H9 (cell line): ENCODE results near the gene ZDHHC12. TPM values are rescaled to one million over a fixed set of nuclear protein-coding genes. Genes with fewer than 3 reads are reported as not detected.

ENCODE experiments used
- DNase-seq: peaks from one replicate; pipeline ENCODE4 v3.0.0-alpha.2; 2017
- H2AFZ ChIP-seq: one replicate; pipeline ENCODE4 v1.6.1; 2013; ENCODE audit warnings: mild to moderate bottlenecking, low read length, control low read depth, moderate library complexity
- H2AK5ac ChIP-seq: 2 replicates; pipeline ENCODE4 v1.6.1; 2013; ENCODE audit warnings: low read length, control low read depth, mixed read lengths; ENCODE audit not compliant: insufficient read length
- H2BK120ac ChIP-seq: one replicate; pipeline ENCODE4 v1.6.1; 2013; ENCODE audit warnings: low read depth, mild to moderate bottlenecking, low read length, control low read depth, inconsistent platforms; ENCODE audit not compliant: poor library complexity, severe bottlenecking
- H2BK12ac ChIP-seq: 2 replicates; pipeline ENCODE4 v1.6.1; 2013; ENCODE audit warnings: low read length, control low read depth, mixed read lengths, low read depth; ENCODE audit not compliant: insufficient read length
- H2BK15ac ChIP-seq: 2 replicates; pipeline ENCODE4 v1.6.1; 2013; ENCODE audit warnings: low read depth, low read length, control low read depth
- H2BK20ac ChIP-seq: one replicate; pipeline ENCODE4 v1.6.1; 2013; ENCODE audit warnings: low read depth, mild to moderate bottlenecking, low read length, control low read depth, inconsistent platforms; ENCODE audit not compliant: poor library complexity, severe bottlenecking
- H2BK5ac ChIP-seq: 2 replicates; pipeline ENCODE4 v1.6.1; 2013; ENCODE audit warnings: low read length, control low read depth, mixed read lengths; ENCODE audit not compliant: insufficient read length
- H3K14ac ChIP-seq: 2 replicates; pipeline ENCODE4 v1.6.1; 2013; ENCODE audit warnings: low read length, control low read depth; ENCODE audit not compliant: insufficient read depth
- H3K18ac ChIP-seq: 2 replicates; pipeline ENCODE4 v1.6.1; 2013; ENCODE audit warnings: low read depth, mild to moderate bottlenecking, mixed read lengths, low read length, control low read depth; ENCODE audit not compliant: insufficient read length
- H3K23ac ChIP-seq: 2 replicates; pipeline ENCODE4 v1.6.1; 2013; ENCODE audit warnings: low read length, control low read depth, mixed read lengths, low read depth; ENCODE audit not compliant: insufficient read length
- H3K23me2 ChIP-seq: 2 replicates; pipeline ENCODE4 v1.6.1; 2013; ENCODE audit warnings: low read depth, mild to moderate bottlenecking, mixed read lengths, low read length, control low read depth; ENCODE audit not compliant: insufficient read length, poor library complexity, severe bottlenecking
- H3K27ac ChIP-seq: 2 replicates; pipeline ENCODE4 v1.5.1; 2013; ENCODE audit warnings: low read length, control low read depth, mixed read lengths, low read depth; ENCODE audit not compliant: insufficient read length
- H3K27me3 ChIP-seq: 2 replicates; pipeline ENCODE4 v1.6.1; 2013; ENCODE audit warnings: low read length, control low read depth, inconsistent platforms; ENCODE audit not compliant: insufficient read depth
- H3K4ac ChIP-seq: 2 replicates; pipeline ENCODE4 v1.6.1; 2013; ENCODE audit warnings: low read depth, mild to moderate bottlenecking, control low read depth, inconsistent platforms, low read length, moderate library complexity
- H3K4me1 ChIP-seq: 2 replicates; pipeline ENCODE4 v1.6.1; 2013; ENCODE audit warnings: low read length, control low read depth, inconsistent platforms; ENCODE audit not compliant: insufficient read depth
- H3K4me2 ChIP-seq: 2 replicates; pipeline ENCODE4 v1.6.1; 2013; ENCODE audit warnings: low read length, control low read depth, mixed read lengths; ENCODE audit not compliant: insufficient read length, insufficient read depth
- H3K56ac ChIP-seq: 2 replicates; pipeline ENCODE4 v1.6.1; 2013; ENCODE audit warnings: low read depth, mild to moderate bottlenecking, mixed read lengths, low read length, control low read depth; ENCODE audit not compliant: insufficient read length
- H3K79me1 ChIP-seq: 2 replicates; pipeline ENCODE4 v1.6.1; 2013; ENCODE audit warnings: low read depth, mild to moderate bottlenecking, moderate library complexity, low read length, control low read depth, inconsistent platforms; ENCODE audit not compliant: insufficient read depth, poor library complexity, severe bottlenecking
- H3K79me2 ChIP-seq: 2 replicates; pipeline ENCODE4 v1.6.1; 2013; ENCODE audit warnings: low read length, control low read depth, inconsistent platforms; ENCODE audit not compliant: insufficient read depth
- H3K9ac ChIP-seq: 2 replicates; pipeline ENCODE4 v1.6.1; 2013; ENCODE audit warnings: low read length, control low read depth, mixed read lengths; ENCODE audit not compliant: insufficient read length; ENCODE audit errors: extremely low read depth
- H3K9me3 ChIP-seq: one replicate; pipeline ENCODE4 v1.6.1; 2013; ENCODE audit warnings: low read depth, low read length, inconsistent platforms; ENCODE audit not compliant: control insufficient read depth
- H3T11ph ChIP-seq: one replicate; pipeline ENCODE4 v1.6.1; 2013; ENCODE audit warnings: mild to moderate bottlenecking, low read length, control low read depth, inconsistent platforms
- H4K20me1 ChIP-seq: one replicate; pipeline ENCODE4 v1.6.1; 2013; ENCODE audit not compliant: control insufficient read depth, insufficient read length, insufficient read depth
- H4K5ac ChIP-seq: 2 replicates; pipeline ENCODE4 v1.6.1; 2013; ENCODE audit warnings: low read depth, mild to moderate bottlenecking, mixed read lengths, low read length, control low read depth; ENCODE audit not compliant: insufficient read length
- H4K8ac ChIP-seq: replicated peaks from 2 replicates; pipeline ENCODE4 v1.6.1; 2013; ENCODE audit warnings: low read length, control low read depth, mixed read lengths, low read depth; ENCODE audit not compliant: insufficient read length
- H4K91ac ChIP-seq: 2 replicates; pipeline ENCODE4 v1.6.1; 2013; ENCODE audit warnings: low read depth, mild to moderate bottlenecking, moderate library complexity, mixed read lengths, low read length, control low read depth; ENCODE audit not compliant: insufficient read length
- H3K27ac Mint-ChIP-seq, 3 experiments: 2 replicates in 2 of 3; 3 replicates in 1 of 3; pipeline ENCODE4 v1.8.0; 2020 to 2021; ENCODE audit warnings: mixed read lengths in 3 of 3, mild to moderate bottlenecking in 1 of 3, moderate library complexity in 1 of 3
- H3K27me3 Mint-ChIP-seq: 2 replicates; pipeline ENCODE4 v1.8.0; 2021; ENCODE audit warnings: low read depth, mild to moderate bottlenecking, moderate library complexity, mixed read lengths
- H3K36me3 Mint-ChIP-seq, 3 experiments: 2 replicates in 2 of 3; 3 replicates in 1 of 3; pipeline ENCODE4 v1.8.0; 2020 to 2021; ENCODE audit warnings: low read depth in 3 of 3, mixed read lengths in 3 of 3; ENCODE audit not compliant: insufficient read depth in 1 of 3
- H3K4me1 Mint-ChIP-seq, 2 experiments: 2 replicates each; pipeline ENCODE4 v1.8.0; 2020; ENCODE audit warnings: mixed read lengths in 2 of 2
- H3K4me3 Mint-ChIP-seq, 2 experiments: 2 replicates in 1 of 2; 3 replicates in 1 of 2; pipeline ENCODE4 v1.8.0; 2020 to 2021; ENCODE audit warnings: mild to moderate bottlenecking in 2 of 2, mixed read lengths in 2 of 2, moderate library complexity in 1 of 2
- H3K9me3 Mint-ChIP-seq, 2 experiments: 2 replicates in 1 of 2; 3 replicates in 1 of 2; pipeline ENCODE4 v1.8.0; 2020; ENCODE audit warnings: mild to moderate bottlenecking in 2 of 2, mixed read lengths in 2 of 2, moderate library complexity in 1 of 2
- CTCF ChIP-seq: fragments of 200-600 bp; sonication (generic); conservative IDR thresholded peaks from 3 replicates; pipeline ENCODE4 v1.8.0; 2021; ENCODE audit warnings: antibody characterized with exemption, mild to moderate bottlenecking
- WGBS: extraction: QIAGEN DNeasy Blood & Tissue Kit; methylation state at CpG from one replicate; pipeline ENCODE4 v1.1.7; 2013; ENCODE audit warnings: missing lambda C conversion rate, low lambda C conversion rate, mixed read lengths; ENCODE audit not compliant: insufficient read length; ENCODE audit errors: extremely low coverage; 5-methylcytosine and 5-hydroxymethylcytosine counted together
- total RNA-seq: library from RNA; stranded (reverse); gene quantifications from 2 replicates; pipeline ENCODE4 v1.2.1, GENCODE V29; 2021

Gene ZDHHC12
- total RNA-seq, 1 experiment from 2014 or later: 42.8 TPM

GRCh38 chr9:128707446-128707845, 16.5 kb downstream of the ZDHHC12 start:
- H4K91ac ChIP-seq: no peak overlapping the region
- H2BK20ac ChIP-seq: no peak overlapping the region
- peaks cover 2 to 5% of the 10 kb centered on the region in 2 experiments; a peak in 3 of 4 replicates for H3K4me1 Mint-ChIP-seq
- no peak overlapping the region for H2BK5ac ChIP-seq
- H3K27ac Mint-ChIP-seq: no peak overlapping the region
- no peak overlapping the region for H3T11ph ChIP-seq
- H3K4me3 Mint-ChIP-seq: no peak overlapping the region
- no peak overlapping the region for H3K27ac ChIP-seq
- no peak overlapping the region for H4K5ac ChIP-seq
- H2BK120ac ChIP-seq: no peak overlapping the region
- no peak overlapping the region for H4K8ac ChIP-seq
- no peaks in the 10 kb centered on the region for H3K79me2 ChIP-seq
- H3K9ac ChIP-seq: no peak overlapping the region
- no peak overlapping the region for H3K14ac ChIP-seq
- H3K4me2 ChIP-seq: no peak overlapping the region
- no peak for DNase-seq
- H2BK12ac ChIP-seq: no peak overlapping the region
- H3K23me2 ChIP-seq: peaks cover 7% of the 10 kb centered on the region
- no peaks in the 10 kb centered on the region for H3K9me3 ChIP-seq
- TF ChIP-seq CTCF: no peak
- H3K56ac ChIP-seq: no peak overlapping the region
- WGBS: no CpG with 5 or more reads among the region's 8 CpGs
- no peaks in the 10 kb centered on the region for H3K27me3 ChIP-seq
- no peak overlapping the region for H3K4ac ChIP-seq
- no peak overlapping the region for H2BK15ac ChIP-seq
- no peak overlapping the region for H2AFZ ChIP-seq
- H3K9me3 Mint-ChIP-seq: no peaks in the 10 kb centered on the region; a peak in 1 of 5 replicates
- H3K23ac ChIP-seq: no peak overlapping the region
- H3K4me1 ChIP-seq: no peaks in the 10 kb centered on the region
- H3K36me3 Mint-ChIP-seq: peaks cover 5 to 12% (median 10%) of the 10 kb centered on the region in 3 experiments; a peak in 4 of 7 replicates
- H3K27me3 Mint-ChIP-seq: no peaks in the 10 kb centered on the region; the same call in 1 of the 2 replicates
- H3K18ac ChIP-seq: no peak overlapping the region
- no peak overlapping the region for H2AK5ac ChIP-seq
- no peaks in the 10 kb centered on the region for H4K20me1 ChIP-seq
- no peaks in the 10 kb centered on the region for H3K79me1 ChIP-seq
